ENCODE data around the gene ADAMTSL2.

Gene ADAMTSL2

GRCh38 chr9:133582501-133583045 is 48.1 kb downstream of the ADAMTSL2 start:
- Histone ChIP-seq H3K9me3 (no peaks in the 10 kb centered on the region), H3K27ac (no peak overlapping the region), H3K27me3 (peaks cover 79% of the 10 kb centered on the region), H3K4me3 (ENCODE audit: low read depth in 1 of 2, low read length in 1 of 2) (no peak overlapping the region), H3K36me3 (no peaks in the 10 kb centered on the region), H3K4me1 (ENCODE audit: control insufficient read depth in 1 of 2, insufficient read depth in 1 of 2, low read depth in 1 of 2, low read length in 1 of 2) (no peaks in the 10 kb centered on the region)
- TF ChIP-seq, protein P1, sequence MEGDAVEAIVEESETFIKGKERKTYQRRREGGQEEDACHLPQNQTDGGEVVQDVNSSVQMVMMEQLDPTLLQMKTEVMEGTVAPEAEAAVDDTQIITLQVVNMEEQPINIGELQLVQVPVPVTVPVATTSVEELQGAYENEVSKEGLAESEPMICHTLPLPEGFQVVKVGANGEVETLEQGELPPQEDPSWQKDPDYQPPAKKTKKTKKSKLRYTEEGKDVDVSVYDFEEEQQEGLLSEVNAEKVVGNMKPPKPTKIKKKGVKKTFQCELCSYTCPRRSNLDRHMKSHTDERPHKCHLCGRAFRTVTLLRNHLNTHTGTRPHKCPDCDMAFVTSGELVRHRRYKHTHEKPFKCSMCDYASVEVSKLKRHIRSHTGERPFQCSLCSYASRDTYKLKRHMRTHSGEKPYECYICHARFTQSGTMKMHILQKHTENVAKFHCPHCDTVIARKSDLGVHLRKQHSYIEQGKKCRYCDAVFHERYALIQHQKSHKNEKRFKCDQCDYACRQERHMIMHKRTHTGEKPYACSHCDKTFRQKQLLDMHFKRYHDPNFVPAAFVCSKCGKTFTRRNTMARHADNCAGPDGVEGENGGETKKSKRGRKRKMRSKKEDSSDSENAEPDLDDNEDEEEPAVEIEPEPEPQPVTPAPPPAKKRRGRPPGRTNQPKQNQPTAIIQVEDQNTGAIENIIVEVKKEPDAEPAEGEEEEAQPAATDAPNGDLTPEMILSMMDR (IDR thresholded peaks at IDR 0.05): no peak

GRCh38 chr9:133583111-133583510 is 48.6 kb downstream of the ADAMTSL2 start:
- H3K4me1 ChIP-seq (ENCODE audit: control insufficient read depth in 1 of 2, insufficient read depth in 1 of 2, low read depth in 1 of 2, low read length in 1 of 2): no peaks in the 10 kb centered on the region
- H3K27me3 ChIP-seq: peaks cover 74% of the 10 kb centered on the region
- no peaks in the 10 kb centered on the region for H3K9me3 ChIP-seq
- TF ChIP-seq, protein P1 (IDR thresholded peaks at IDR 0.05): no peak
- no peak overlapping the region for H3K27ac ChIP-seq
- H3K4me3 ChIP-seq (ENCODE audit: low read depth in 1 of 2, low read length in 1 of 2): no peak overlapping the region
- no peaks in the 10 kb centered on the region for H3K36me3 ChIP-seq

GRCh38 chr9:133583586-133583985 is 49.1 kb downstream of the ADAMTSL2 start:
- peaks cover 69% of the 10 kb centered on the region for H3K27me3 ChIP-seq
- TF ChIP-seq, protein P1 (IDR thresholded peaks at IDR 0.05): no peak

DNA sequence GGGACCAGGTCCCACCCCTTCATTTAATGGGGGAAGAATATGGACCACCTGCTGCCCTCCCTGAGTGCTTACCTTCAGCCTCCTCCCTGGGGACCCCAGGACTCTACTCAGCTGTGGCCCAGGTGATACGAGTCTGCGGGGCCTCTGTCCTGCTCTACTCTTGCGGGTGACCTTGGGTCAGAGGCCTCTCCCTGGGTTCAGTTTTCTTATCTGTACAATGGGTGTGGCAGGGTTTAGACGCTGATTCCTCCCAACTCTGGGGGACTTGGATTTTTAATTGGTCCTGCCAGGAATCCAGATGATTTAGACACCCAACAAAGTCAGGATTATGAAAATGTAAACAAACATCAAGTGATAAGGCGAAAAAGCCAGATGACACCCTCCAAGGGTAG is 49.7 kb downstream of the ADAMTSL2 start:
- TF ChIP-seq, protein P1 (IDR thresholded peaks at IDR 0.05): no peak
- H3K36me3 ChIP-seq: no peaks in the 10 kb centered on the region
- H3K27ac ChIP-seq: no peak overlapping the region
- no peak overlapping the region for H3K4me3 ChIP-seq (ENCODE audit: low read depth in 1 of 2, low read length in 1 of 2)
- H3K27me3 ChIP-seq: peaks cover 63% of the 10 kb centered on the region
- H3K4me1 ChIP-seq (ENCODE audit: control insufficient read depth in 1 of 2, insufficient read depth in 1 of 2, low read depth in 1 of 2, low read length in 1 of 2): no peaks in the 10 kb centered on the region
- H3K9me3 ChIP-seq: no peaks in the 10 kb centered on the region

More at GRCh38 chr9:133583586-133583985, 49.1 kb downstream of the ADAMTSL2 start:
- Histone ChIP-seq H3K4me3 (ENCODE audit: low read depth in 1 of 2, low read length in 1 of 2) (no peak overlapping the region), H3K27ac (no peak overlapping the region), H3K4me1 (ENCODE audit: control insufficient read depth in 1 of 2, insufficient read depth in 1 of 2, low read depth in 1 of 2, low read length in 1 of 2) (no peaks in the 10 kb centered on the region), H3K36me3 (no peaks in the 10 kb centered on the region), H3K9me3 (no peaks in the 10 kb centered on the region)

GRCh38 chr9:133584559-133585476 is 50.3 kb downstream of the ADAMTSL2 start:
- TF ChIP-seq, protein P1 (IDR thresholded peaks at IDR 0.05): no peak
- no peaks in the 10 kb centered on the region for H3K36me3 ChIP-seq
- no peak overlapping the region for H3K27ac ChIP-seq
- no peaks in the 10 kb centered on the region for H3K9me3 ChIP-seq
- no peaks in the 10 kb centered on the region for H3K4me1 ChIP-seq (ENCODE audit: control insufficient read depth in 1 of 2, insufficient read depth in 1 of 2, low read depth in 1 of 2, low read length in 1 of 2)
- peaks cover 56% of the 10 kb centered on the region for H3K27me3 ChIP-seq
- H3K4me3 ChIP-seq (ENCODE audit: low read depth in 1 of 2, low read length in 1 of 2): no peak overlapping the region
